Measurements from ENCODE around the gene NOL3. TPM values are rescaled to one million over a fixed set of nuclear protein-coding genes. Genes with fewer than 3 reads are reported as not detected.

NOL3 gene
- total RNA-seq, 4 donors from 2014 or later = 38.3 to 97.0 (median 63.5) TPM

DNA sequence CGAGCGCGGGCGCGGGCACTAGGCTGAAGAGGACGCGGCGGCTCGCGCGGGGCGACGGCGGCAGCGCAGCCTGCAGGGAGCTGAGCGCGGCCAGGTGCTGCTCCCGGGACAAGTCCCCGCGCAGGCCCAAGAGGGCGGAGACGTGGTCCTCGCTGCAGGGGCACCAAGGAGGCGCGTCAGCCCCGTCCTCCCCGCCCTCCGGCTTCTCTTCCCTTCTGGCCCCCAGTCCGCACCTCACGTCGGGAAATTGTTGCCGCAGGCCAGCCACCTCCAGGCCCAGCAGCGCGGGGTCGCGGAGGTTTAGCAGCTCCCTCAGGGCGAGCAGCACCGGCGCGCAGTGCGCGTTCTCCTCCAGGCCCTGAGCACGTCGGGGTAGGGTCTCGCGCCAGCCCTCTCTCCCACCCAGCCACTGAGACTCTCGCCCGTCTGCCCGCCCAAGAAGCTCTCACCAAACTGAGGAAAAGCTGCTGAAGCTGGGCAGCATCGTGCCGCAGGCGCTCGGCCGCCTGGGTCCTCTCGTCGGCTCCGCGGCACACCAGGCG is 14.2 kb downstream of the NOL3 start:
- Histone ChIP-seq H3K9me3 (no peaks in the 10 kb centered on the region), H3K36me3 (no peaks in the 10 kb centered on the region), H3K27ac (peak overlapping the region in 2 of 3 donors; percentile 89 to 95), H3K4me3 (replicated peaks in 1 of 3) (peak overlapping the region in 2 of 3 donors; percentile 42 to 69), H3K4me1 (peaks cover 15 to 25% of the 10 kb centered on the region in 2 donors), H3K27me3 (no peaks in the 10 kb centered on the region)
- no peak for DNase-seq
- intact Hi-C loops (cut with DNase I) = loop anchor here (10.0 kb wide), 2 partner anchors 210 to 290 kb away; no protein-coding TSS in a partner anchor
- no peak for TF ChIP-seq POLR2A (IDR thresholded peaks at IDR 0.05)
- 6 to 7% methylated on average over 25 to 50 of the region's 59 CpGs for WGBS, 2 donors

DNA sequence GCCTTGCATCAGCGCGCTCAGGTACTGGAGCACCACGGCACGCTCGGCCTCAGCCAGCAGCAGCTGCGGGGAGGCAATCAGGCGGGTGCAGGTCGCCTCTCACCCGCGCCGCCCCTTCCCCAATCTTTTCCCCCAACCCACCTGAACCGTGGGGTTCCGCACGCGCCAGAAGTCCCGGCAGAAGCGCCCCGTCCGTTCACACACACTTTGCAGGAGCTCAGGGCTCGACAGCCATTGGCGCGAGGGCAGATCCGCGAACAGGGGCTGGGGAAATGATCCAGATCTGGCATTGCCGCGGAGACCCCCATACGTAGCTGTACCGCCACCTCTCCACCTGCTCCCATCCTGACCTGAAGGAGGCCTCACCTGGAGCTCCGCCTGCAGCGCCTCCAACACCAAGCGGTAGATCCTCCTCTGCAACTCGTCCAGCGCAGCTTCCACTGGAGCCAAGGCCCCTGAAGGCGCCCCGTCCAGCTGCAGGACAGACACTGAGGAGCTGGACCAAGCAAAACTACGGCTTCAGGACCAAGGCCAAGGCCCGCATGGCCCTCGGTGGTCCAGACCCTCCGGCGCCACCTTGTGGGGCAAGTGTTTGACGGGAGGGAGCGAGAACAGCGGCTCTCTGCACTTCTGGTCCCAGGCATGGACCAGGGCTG is 14.8 kb downstream of the NOL3 start:
- no peak for TF ChIP-seq POLR2A (IDR thresholded peaks at IDR 0.05)
- TF ChIP-seq, protein P1, sequence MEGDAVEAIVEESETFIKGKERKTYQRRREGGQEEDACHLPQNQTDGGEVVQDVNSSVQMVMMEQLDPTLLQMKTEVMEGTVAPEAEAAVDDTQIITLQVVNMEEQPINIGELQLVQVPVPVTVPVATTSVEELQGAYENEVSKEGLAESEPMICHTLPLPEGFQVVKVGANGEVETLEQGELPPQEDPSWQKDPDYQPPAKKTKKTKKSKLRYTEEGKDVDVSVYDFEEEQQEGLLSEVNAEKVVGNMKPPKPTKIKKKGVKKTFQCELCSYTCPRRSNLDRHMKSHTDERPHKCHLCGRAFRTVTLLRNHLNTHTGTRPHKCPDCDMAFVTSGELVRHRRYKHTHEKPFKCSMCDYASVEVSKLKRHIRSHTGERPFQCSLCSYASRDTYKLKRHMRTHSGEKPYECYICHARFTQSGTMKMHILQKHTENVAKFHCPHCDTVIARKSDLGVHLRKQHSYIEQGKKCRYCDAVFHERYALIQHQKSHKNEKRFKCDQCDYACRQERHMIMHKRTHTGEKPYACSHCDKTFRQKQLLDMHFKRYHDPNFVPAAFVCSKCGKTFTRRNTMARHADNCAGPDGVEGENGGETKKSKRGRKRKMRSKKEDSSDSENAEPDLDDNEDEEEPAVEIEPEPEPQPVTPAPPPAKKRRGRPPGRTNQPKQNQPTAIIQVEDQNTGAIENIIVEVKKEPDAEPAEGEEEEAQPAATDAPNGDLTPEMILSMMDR (IDR thresholded peaks at IDR 0.05) = peak; percentile 45 to 89 (median 80)
- Histone ChIP-seq H3K4me1 (peaks cover 15 to 25% of the 10 kb centered on the region in 2 donors), H3K36me3 (no peaks in the 10 kb centered on the region), H3K9me3 (no peaks in the 10 kb centered on the region), H3K27me3 (no peaks in the 10 kb centered on the region), H3K27ac (no peak overlapping the region), H3K4me3 (replicated peaks in 1 of 3) (no peak overlapping the region)
- intact Hi-C loops (cut with DNase I) = loop anchor here (10.0 kb wide), 2 partner anchors 210 to 290 kb away; no protein-coding TSS in a partner anchor
- peak; percentile 95 for DNase-seq
- WGBS, 2 donors = 31% methylated on average over 15 of the region's 43 CpGs; no CpG with 5 or more reads in 1 of the 2 donors

DNA sequence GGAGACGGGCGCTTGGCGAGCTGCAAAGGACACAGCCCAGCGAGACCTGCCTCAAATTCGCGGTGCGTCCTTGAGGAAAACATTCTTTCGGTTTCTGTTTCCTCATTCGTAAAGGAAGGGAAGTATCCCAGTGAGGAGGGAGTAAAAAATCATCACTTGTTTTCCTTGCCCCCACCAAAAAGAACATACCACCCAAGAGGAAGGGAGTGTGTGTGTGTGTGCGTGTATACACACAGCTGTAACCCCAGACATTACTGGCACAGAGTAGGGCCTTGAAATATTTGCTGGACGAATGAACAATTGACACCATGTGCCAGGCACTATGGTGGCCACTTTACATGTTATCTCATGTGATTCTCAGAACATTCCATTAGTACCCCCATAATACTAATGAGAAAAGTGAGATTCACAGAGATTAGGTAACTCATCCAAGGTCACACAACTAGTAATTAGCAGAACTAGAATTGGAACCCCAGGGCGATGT is 15.4 kb downstream of the NOL3 start:
- WGBS, 2 donors = 13 to 18% methylated on average over 7 to 9 of the region's 12 CpGs
- Histone ChIP-seq H3K36me3 (no peaks in the 10 kb centered on the region), H3K27ac (no peak overlapping the region), H3K4me1 (peaks cover 15 to 25% of the 10 kb centered on the region in 2 donors), H3K9me3 (no peaks in the 10 kb centered on the region), H3K27me3 (no peaks in the 10 kb centered on the region), H3K4me3 (replicated peaks in 1 of 3) (no peak overlapping the region)
- no peak for TF ChIP-seq POLR2A (IDR thresholded peaks at IDR 0.05)
- TF ChIP-seq, protein P1 (IDR thresholded peaks at IDR 0.05) = no peak
- intact Hi-C loops (cut with DNase I) = loop anchor here (10.0 kb wide), 2 partner anchors 211 to 291 kb away; no protein-coding TSS in a partner anchor
- no peak for DNase-seq

DNA sequence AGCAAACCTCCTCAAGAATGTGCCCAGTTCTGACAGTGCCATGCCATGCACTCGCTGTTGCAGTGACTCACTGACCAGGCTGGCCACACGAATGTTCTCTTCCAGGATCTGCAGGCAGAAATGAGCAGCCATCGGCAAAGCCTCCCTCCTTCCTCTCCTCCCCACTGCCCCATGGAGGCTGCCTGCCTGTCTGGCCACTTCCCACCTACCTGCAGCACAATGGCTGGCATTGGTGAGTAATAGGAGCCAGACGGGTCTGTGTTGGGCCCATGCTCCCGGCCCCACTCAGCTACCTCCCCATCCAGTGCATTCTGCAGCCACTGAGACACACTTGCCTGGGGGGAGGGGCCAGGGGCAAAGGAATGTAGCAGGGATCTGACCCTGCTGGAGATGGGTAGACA is 16.2 kb downstream of the NOL3 start:
- H3K27me3 ChIP-seq = no peaks in the 10 kb centered on the region
- TF ChIP-seq, protein P1 (IDR thresholded peaks at IDR 0.05) = no peak
- no peak for TF ChIP-seq POLR2A (IDR thresholded peaks at IDR 0.05)
- no peak overlapping the region for H3K4me3 ChIP-seq (replicated peaks in 1 of 3)
- no peaks in the 10 kb centered on the region for H3K36me3 ChIP-seq
- H3K27ac ChIP-seq = no peak overlapping the region
- no peaks in the 10 kb centered on the region for H3K9me3 ChIP-seq
- no peak for DNase-seq
- WGBS, 2 donors = 32 to 65% methylated on average over 5 of the region's 5 CpGs
- peaks cover 15 to 29% of the 10 kb centered on the region in 2 donors for H3K4me1 ChIP-seq
- intact Hi-C loops (cut with DNase I) = loop anchor here (10.0 kb wide), 2 partner anchors 212 to 292 kb away; no protein-coding TSS in a partner anchor

DNA sequence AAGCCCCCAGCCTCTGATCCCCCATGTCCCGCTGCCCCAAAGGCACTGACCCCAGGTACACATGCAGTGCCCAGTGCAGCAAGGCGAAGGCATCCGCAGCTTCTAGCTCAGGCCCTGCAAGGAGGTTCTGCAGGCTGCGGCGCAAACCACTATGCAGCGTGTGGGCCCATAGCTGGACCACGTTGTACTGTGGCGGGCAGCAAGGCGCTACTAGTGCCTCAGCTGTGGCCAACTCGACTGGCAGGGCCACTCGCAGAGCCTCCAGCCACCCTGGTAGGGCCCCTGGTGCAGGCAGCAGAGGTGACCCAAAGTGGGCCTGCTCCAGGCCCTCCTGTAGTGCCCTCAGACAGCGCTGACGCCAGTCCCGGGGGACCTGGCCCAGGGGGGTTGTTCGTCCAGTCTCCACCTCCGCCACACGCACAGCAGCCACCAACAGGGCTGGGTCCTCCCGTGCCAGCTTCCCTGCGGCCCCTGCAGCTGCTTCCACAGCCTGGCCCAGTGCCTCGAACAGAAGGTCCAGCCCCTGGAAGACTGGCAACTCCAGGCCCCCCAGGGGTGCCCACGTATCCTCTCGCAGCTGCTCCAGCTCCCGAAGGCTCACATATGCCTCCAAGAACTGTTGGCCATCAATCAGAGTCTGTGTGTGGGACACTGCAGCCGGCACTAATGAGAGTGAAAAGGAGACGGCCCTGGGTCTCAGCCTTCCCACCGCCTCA is 17.0 kb downstream of the NOL3 start:
- TF ChIP-seq POLR2A (IDR thresholded peaks at IDR 0.05) = no peak
- Histone ChIP-seq H3K27me3 (no peaks in the 10 kb centered on the region), H3K4me3 (replicated peaks in 1 of 3) (no peak overlapping the region), H3K4me1 (peaks cover 15 to 32% of the 10 kb centered on the region in 2 donors), H3K9me3 (no peaks in the 10 kb centered on the region), H3K36me3 (no peaks in the 10 kb centered on the region), H3K27ac (no peak overlapping the region)
- no peak for DNase-seq
- 77 to 84% methylated on average over 6 to 9 of the region's 26 CpGs for WGBS, 2 donors
- intact Hi-C loops (cut with DNase I) = loop anchor here (10.0 kb wide), 2 partner anchors 213 to 293 kb away; no protein-coding TSS in a partner anchor
